Panc1 (cell line): ENCODE measurements around the gene RING1. TPM values are rescaled to one million over a fixed set of nuclear protein-coding genes. Genes with fewer than 3 reads are reported as not detected.

Source experiments
- ATAC-seq: fragments of 200-7000 bp; cut with Tn5 transposase; 2 replicates; pipeline ENCODE4 v1.9.1; 2020; ENCODE audit warnings: mild to moderate bottlenecking, moderate library complexity
- BruUV-seq: library from RNA; stranded (reverse); fragments of 400-500 nt; replicated peaks from 2 replicates; lab custom pipeline; 2021; lab: Mats Ljungman, UMichigan
- CTCF ChIA-PET: fragments of 300-600 bp; sonication (Branson Sonifier 250); formaldehyde crosslinking; loops from one replicate; lab custom pipeline; 2022; ENCODE audit warnings: antibody characterized with exemption; lab: Charles Lee
- POLR2A ChIA-PET: fragments of 300-600 bp; sonication (Branson Sonifier 250); formaldehyde crosslinking; loops from one replicate; lab custom pipeline; 2022; ENCODE audit warnings: antibody characterized with exemption; lab: Charles Lee
- DNase-seq: peaks from one replicate; pipeline ENCODE4 v3.0.0-alpha.2; 2010; ENCODE audit warnings: low read depth, low spot score
- H3K27ac ChIP-seq: 2 replicates; pipeline ENCODE4 v1.5.1; 2011; ENCODE audit warnings: mild to moderate bottlenecking, low read length, inconsistent platforms
- H3K27me3 ChIP-seq: fragments of 200-500 bp; sonication (Bioruptor generic); 2 replicates; pipeline ENCODE4 v1.6.0; 2014; ENCODE audit warnings: low read length, inconsistent platforms; ENCODE audit not compliant: control insufficient read depth, insufficient read depth
- H3K36me3 ChIP-seq: fragments of 200-500 bp; sonication (Bioruptor generic); 2 replicates; pipeline ENCODE4 v1.5.1; 2014; ENCODE audit warnings: inconsistent platforms, mild to moderate bottlenecking, low read length, moderate library complexity; ENCODE audit not compliant: control insufficient read depth, insufficient read depth
- H3K4me1 ChIP-seq: 2 replicates; pipeline ENCODE4 v1.5.1; 2011; ENCODE audit warnings: inconsistent platforms, mild to moderate bottlenecking, low read length, moderate library complexity; ENCODE audit not compliant: control insufficient read depth, insufficient read depth
- H3K4me3 ChIP-seq, 2 experiments: 2 replicates each; pipeline ENCODE4 v1.5.1; 2011 to 2012; ENCODE audit warnings: low read depth in 2 of 2, low read length in 2 of 2, mild to moderate bottlenecking in 2 of 2, inconsistent platforms in 1 of 2, moderate library complexity in 1 of 2
- H3K9me3 ChIP-seq: fragments of 200-500 bp; sonication (Bioruptor generic); 2 replicates; pipeline ENCODE4 v1.5.1; 2014; ENCODE audit warnings: low read depth, mild to moderate bottlenecking, inconsistent platforms, low read length, moderate library complexity; ENCODE audit not compliant: control insufficient read depth, insufficient read depth
- CTCF ChIP-seq: fragments of 450-650 bp; IDR thresholded peaks from 2 replicates; pipeline ENCODE4 v1.5.1; 2017; ENCODE audit warnings: mild to moderate bottlenecking
- POLR2AphosphoS5 ChIP-seq: IDR thresholded peaks from 2 replicates; pipeline ENCODE4 v1.6.1; 2012; ENCODE audit warnings: mild to moderate bottlenecking, low read depth, low read length, moderate library complexity
- REST ChIP-seq, 2 experiments: IDR thresholded peaks; 2 replicates each; pipeline ENCODE4 v1.6.1; 2011 to 2012; ENCODE audit warnings: low read depth in 2 of 2, control low read depth in 1 of 2, low read length in 1 of 2, mild to moderate bottlenecking in 1 of 2, moderate library complexity in 1 of 2; ENCODE audit not compliant: insufficient read depth in 1 of 2
- SIN3A ChIP-seq: IDR thresholded peaks from 2 replicates; pipeline ENCODE4 v1.6.1; 2012; ENCODE audit warnings: low read depth, mild to moderate bottlenecking, low read length, moderate library complexity, borderline replicate concordance; ENCODE audit not compliant: insufficient read depth
- TCF7L2 ChIP-seq: IDR thresholded peaks from 2 replicates; pipeline ENCODE4 v1.6.1; 2011; ENCODE audit warnings: mild to moderate bottlenecking, low read depth, low read length, inconsistent platforms
- in situ Hi-C: cut with HindIII; loops from 2 replicates; pipeline ENCODE4 v1.10.0; 2016; ENCODE audit warnings: low sequenced_read_pairs, low pct_unique_long_range_greater_than_20kb
- intact Hi-C: fragments of 100-400 bp; cut with micrococcal nuclease; formaldehyde crosslinking; loops from one replicate; pipeline ENCODE4 v1.10.0; 2022; ENCODE audit not compliant: unreplicated experiment
- total RNA-seq: library from RNA; stranded (reverse); gene quantifications from one replicate; pipeline ENCODE4 v1.2.1, GENCODE V29; 2021; ENCODE audit not compliant: unreplicated experiment

RING1 gene
- total RNA-seq, 1 experiment from 2014 or later = 33.7 TPM

GRCh38 chr6:33197431-33198048 is 10.8 kb upstream of the RING1 start:
- DNase-seq (no peak), ATAC-seq (peak; percentile 68)
- POLR2A ChIA-PET = no interaction called here
- peaks cover 18% of the 10 kb centered on the region for H3K4me1 ChIP-seq
- TF ChIP-seq SIN3A = no peak
- TF ChIP-seq CTCF = peak; percentile 89
- intact Hi-C loops = no loop called here
- in situ Hi-C loops = no loop called here
- CTCF ChIA-PET = interaction anchor here (0.6 to 1.8 kb wide), 3 partner anchors 23 to 51 kb away, joined by 3 to 9 read pairs (median 3); no protein-coding TSS in a partner anchor
- H3K27me3 ChIP-seq = no peaks in the 10 kb centered on the region
- H3K27ac ChIP-seq = no peak overlapping the region
- no peak overlapping the region for H3K4me3 ChIP-seq
- peaks cover 17% of the 10 kb centered on the region; the same call in 1 of the 2 replicates for H3K36me3 ChIP-seq
- no TSS peak for BruUV-seq
- no peaks in the 10 kb centered on the region for H3K9me3 ChIP-seq

DNA sequence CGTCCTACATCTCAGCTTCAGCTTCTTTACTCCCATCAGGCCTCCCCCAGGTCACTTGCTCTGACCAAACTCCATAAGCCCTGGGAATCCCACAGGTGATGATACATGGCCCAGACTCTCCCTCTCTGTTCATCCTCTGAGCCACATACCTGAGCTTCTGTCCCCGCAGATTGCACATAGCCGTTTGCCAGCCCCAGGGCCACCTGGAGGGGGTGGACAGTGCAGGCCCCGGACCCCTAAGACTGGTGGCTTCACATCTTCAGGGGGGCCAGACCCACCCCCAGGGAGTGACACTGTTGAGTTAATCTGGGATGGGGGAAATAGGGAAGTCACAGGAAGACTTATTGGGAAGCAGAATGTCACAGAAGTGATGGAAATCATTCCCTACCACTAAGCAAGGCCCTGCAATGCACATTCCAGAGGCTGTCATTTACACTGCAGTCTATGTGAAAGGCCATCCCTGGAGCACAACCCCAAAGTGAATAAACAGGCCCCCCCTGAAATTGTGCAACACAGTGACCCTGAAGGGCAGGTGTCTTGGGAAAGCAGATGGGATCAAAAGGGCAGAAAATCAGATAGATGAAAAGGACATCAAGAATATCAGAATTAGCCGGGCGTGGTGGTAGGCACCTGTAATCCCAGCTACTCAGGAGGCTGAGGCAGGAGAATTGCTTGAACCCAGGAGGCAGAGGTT is 10.0 kb upstream of the RING1 start:
- TSS peak; percentile 65 for BruUV-seq
- Histone ChIP-seq H3K4me3 (no peak overlapping the region), H3K4me1 (peaks cover 24% of the 10 kb centered on the region), H3K27me3 (no peaks in the 10 kb centered on the region), H3K27ac (no peak overlapping the region), H3K36me3 (peaks cover 21% of the 10 kb centered on the region), H3K9me3 (no peaks in the 10 kb centered on the region)
- no peak for TF ChIP-seq POLR2AphosphoS5
- DNase-seq (no peak), ATAC-seq (no peak)
- intact Hi-C loops (no loop called here), in situ Hi-C loops (no loop called here)
- ChIA-PET POLR2A (interaction anchor here (0.6 to 0.7 kb wide), 2 partner anchors 10 to 25 kb away, joined by 3 to 9 read pairs; no protein-coding TSS in a partner anchor), CTCF (interaction anchor here (1.8 kb wide), 1 partner anchor 51 kb away, joined by 9 read pairs; no protein-coding TSS in a partner anchor)

- TF ChIP-seq CTCF (no peak), TCF7L2 (no peak), POLR2AphosphoS5 (no peak), SIN3A (no peak), REST (IDR thresholded peaks at IDR 0.05; ENCODE audit: insufficient read depth in 1 of 2, low read depth in 2 of 2, low read length in 1 of 2) (no peak)
- peaks cover 27% of the 10 kb centered on the region for H3K4me1 ChIP-seq
- CTCF ChIA-PET = no interaction called here
These were observed 9.4 kb upstream of the RING1 start for GRCh38 chr6:33198853-33199436.

More at GRCh38 chr6:33198853-33199436, 9.4 kb upstream of the RING1 start:
- DNase-seq (no peak), ATAC-seq (no peak)
- BruUV-seq = no TSS peak
- in situ Hi-C loops (no loop called here), intact Hi-C loops (no loop called here)
- H3K4me3 ChIP-seq = peak overlapping the region; percentile 68 to 100
- POLR2A ChIA-PET = interaction anchor here (0.6 to 0.7 kb wide), 2 partner anchors 10 to 26 kb away, joined by 3 to 9 read pairs; no protein-coding TSS in a partner anchor
- peaks cover 21% of the 10 kb centered on the region for H3K36me3 ChIP-seq
- H3K27ac ChIP-seq = no peak overlapping the region; the same call in 1 of the 2 replicates
- H3K27me3 ChIP-seq = no peaks in the 10 kb centered on the region
- no peaks in the 10 kb centered on the region for H3K9me3 ChIP-seq
